Body of pancreas (tissue), 4 donors: ENCODE results near the gene CASTOR1.

Source experiments
- POLR2A ChIP-seq, 3 donors: fragments of 450-650 bp; IDR thresholded peaks; one replicate each; pipeline ENCODE4 v1.6.1; 2016; ENCODE audit warnings: antibody characterized with exemption in 3 of 3, mild to moderate bottlenecking in 2 of 3
- TF ChIP-seq, protein P1 (sequence below), 7 experiments: fragments of 450-650 bp in 4 of 7; fragments of 200-600 bp in 3 of 7; sonication (generic) in 3 of 7; IDR thresholded peaks; one replicate each; pipeline ENCODE4 v1.5.1; 2016 to 2019; ENCODE audit warnings: antibody characterized with exemption in 7 of 7

DNA sequence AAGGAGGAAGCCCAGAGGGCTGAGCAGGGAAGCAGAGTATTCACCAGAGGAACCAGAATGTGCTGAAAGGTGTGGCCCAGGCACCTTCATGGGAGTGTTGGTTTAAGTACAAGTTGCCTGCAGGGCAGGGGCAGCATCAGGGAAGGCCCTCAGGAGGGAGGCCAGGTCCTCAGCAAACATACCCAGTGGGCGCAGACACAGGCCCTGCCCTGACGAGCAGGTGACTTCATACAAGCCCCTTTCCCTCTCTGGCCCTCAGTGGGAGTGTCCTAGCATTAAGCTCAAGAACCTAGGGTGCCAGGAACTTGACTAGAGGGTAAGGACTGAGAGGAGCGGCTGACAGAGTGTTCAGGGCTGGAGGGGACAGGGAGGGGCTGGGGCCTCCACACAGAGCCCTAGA is 7.5 kb upstream of the CASTOR1 start:
- no peak for TF ChIP-seq POLR2A (IDR thresholded peaks at IDR 0.05)
- TF ChIP-seq, protein P1, sequence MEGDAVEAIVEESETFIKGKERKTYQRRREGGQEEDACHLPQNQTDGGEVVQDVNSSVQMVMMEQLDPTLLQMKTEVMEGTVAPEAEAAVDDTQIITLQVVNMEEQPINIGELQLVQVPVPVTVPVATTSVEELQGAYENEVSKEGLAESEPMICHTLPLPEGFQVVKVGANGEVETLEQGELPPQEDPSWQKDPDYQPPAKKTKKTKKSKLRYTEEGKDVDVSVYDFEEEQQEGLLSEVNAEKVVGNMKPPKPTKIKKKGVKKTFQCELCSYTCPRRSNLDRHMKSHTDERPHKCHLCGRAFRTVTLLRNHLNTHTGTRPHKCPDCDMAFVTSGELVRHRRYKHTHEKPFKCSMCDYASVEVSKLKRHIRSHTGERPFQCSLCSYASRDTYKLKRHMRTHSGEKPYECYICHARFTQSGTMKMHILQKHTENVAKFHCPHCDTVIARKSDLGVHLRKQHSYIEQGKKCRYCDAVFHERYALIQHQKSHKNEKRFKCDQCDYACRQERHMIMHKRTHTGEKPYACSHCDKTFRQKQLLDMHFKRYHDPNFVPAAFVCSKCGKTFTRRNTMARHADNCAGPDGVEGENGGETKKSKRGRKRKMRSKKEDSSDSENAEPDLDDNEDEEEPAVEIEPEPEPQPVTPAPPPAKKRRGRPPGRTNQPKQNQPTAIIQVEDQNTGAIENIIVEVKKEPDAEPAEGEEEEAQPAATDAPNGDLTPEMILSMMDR (IDR thresholded peaks at IDR 0.05): no peak
